Tibial artery (tissue), 4 donors: Measurements from ENCODE around the gene NFAT5.
"Not testable (repeated sequence)": the region's sequence is repeated elsewhere in the genome, so short reads cannot be mapped to it uniquely, and the experiment has no call there.

ENCODE experiments used
- DNase-seq, 2 donors: peaks; one replicate each; pipeline ENCODE4 v3.0.0-alpha.2; 2019
- H3K27ac ChIP-seq, 2 donors: fragments of 200-600 bp; sonication (generic) in 1 of 2; 1 replicate in 1 of 2; 2 replicates in 1 of 2; pipeline ENCODE4 v1.5.1; 2018 to 2019; ENCODE audit warnings: mild to moderate bottlenecking in 1 of 2
- H3K27me3 ChIP-seq, 2 donors: fragments of 200-600 bp; sonication (generic) in 1 of 2; one replicate each; pipeline versions ENCODE4 v1.5.1 to v1.6.0; 2016 to 2019
- H3K36me3 ChIP-seq, 3 donors: fragments of 200-600 bp; sonication (generic) in 2 of 3; one replicate each; pipeline ENCODE4 v1.5.1; 2016 to 2019; ENCODE audit warnings: mild to moderate bottlenecking in 2 of 3
- H3K4me1 ChIP-seq, 4 donors: fragments of 200-600 bp; sonication (generic) in 2 of 4; 1 replicate in 3 of 4; 2 replicates in 1 of 4; pipeline ENCODE4 v1.5.1; 2016 to 2019
- H3K4me3 ChIP-seq, 2 donors: fragments of 200-600 bp; sonication (generic) in 1 of 2; 1 replicate in 1 of 2; 2 replicates in 1 of 2; pipeline ENCODE4 v1.5.1; 2018 to 2019; ENCODE audit warnings: mild to moderate bottlenecking in 2 of 2
- H3K9me3 ChIP-seq, 3 donors: fragments of 200-600 bp; sonication (generic) in 1 of 3; one replicate each; pipeline ENCODE4 v1.5.1; 2016 to 2019
- CTCF ChIP-seq, 2 experiments: fragments of 200-600 bp in 1 of 2; fragments of 450-650 bp in 1 of 2; IDR thresholded peaks; one replicate each; pipeline ENCODE4 v1.5.1; 2017 to 2019; ENCODE audit warnings: antibody characterized with exemption in 2 of 2, mild to moderate bottlenecking in 1 of 2, moderate library complexity in 1 of 2
- intact Hi-C: fragments of 100-400 bp; cut with DNase I; formaldehyde crosslinking; loops from one replicate; pipeline ENCODE4 v1.15.0; 2023; ENCODE audit warnings: low total_unique reads

The NFAT5 gene

GRCh38 chr16:69643997-69644396, 78.2 kb downstream of the NFAT5 start:
- H3K4me3 ChIP-seq, H3K9me3 ChIP-seq, H3K27ac ChIP-seq, DNase-seq, H3K4me1 ChIP-seq, intact Hi-C loops, H3K27me3 ChIP-seq: not testable (repeated sequence)
- peaks cover 15 to 21% (median 17%) of the 10 kb centered on the region in 3 donors for H3K36me3 ChIP-seq

- Histone ChIP-seq H3K27ac (no peak overlapping the region), H3K9me3 (no peaks in the 10 kb centered on the region), H3K4me1 (peaks cover 0 to 5% (median 0%) of the 10 kb centered on the region in 4 donors), H3K4me3 (no peak overlapping the region), H3K36me3 (peaks cover 15 to 22% (median 20%) of the 10 kb centered on the region in 3 donors), H3K27me3 (no peaks in the 10 kb centered on the region)
- DNase-seq, result no peak
- intact Hi-C loops, result no loop called here
- TF ChIP-seq CTCF (IDR thresholded peaks at IDR 0.05), result no peak
These were observed 79.0 kb downstream of the NFAT5 start for GRCh38 chr16:69644790-69645189.

GRCh38 chr16:69647020-69647419, 81.3 kb downstream of the NFAT5 start:
- intact Hi-C loops, result no loop called here
- Histone ChIP-seq H3K9me3 (no peaks in the 10 kb centered on the region), H3K27me3 (no peaks in the 10 kb centered on the region), H3K36me3 (peaks cover 23 to 24% (median 24%) of the 10 kb centered on the region in 3 donors), H3K4me1 (peaks cover 0 to 5% (median 0%) of the 10 kb centered on the region in 4 donors), H3K27ac (no peak overlapping the region), H3K4me3 (no peak overlapping the region)
- TF ChIP-seq CTCF (IDR thresholded peaks at IDR 0.05), result no peak
- DNase-seq, result no peak

GRCh38 chr16:69651217-69651616, 85.5 kb downstream of the NFAT5 start:
- intact Hi-C loops, result no loop called here
- DNase-seq, result no peak
- no peak overlapping the region for H3K4me3 ChIP-seq

GRCh38 chr16:69654280-69654931, 88.6 kb downstream of the NFAT5 start:
- no peak overlapping the region for H3K27ac ChIP-seq
- TF ChIP-seq CTCF (IDR thresholded peaks at IDR 0.05), result no peak
- H3K36me3 ChIP-seq, result peaks cover 29 to 66% (median 38%) of the 10 kb centered on the region in 3 donors
- H3K9me3 ChIP-seq, result no peaks in the 10 kb centered on the region
- no peak for DNase-seq
- H3K4me3 ChIP-seq, result no peak overlapping the region
- no peaks in the 10 kb centered on the region for H3K4me1 ChIP-seq
- intact Hi-C loops, result no loop called here
- no peaks in the 10 kb centered on the region for H3K27me3 ChIP-seq

More at GRCh38 chr16:69651217-69651616, 85.5 kb downstream of the NFAT5 start:
- Histone ChIP-seq H3K27me3 (no peaks in the 10 kb centered on the region), H3K9me3 (no peaks in the 10 kb centered on the region), H3K4me1 (no peaks in the 10 kb centered on the region), H3K36me3 (peaks cover 39 to 60% (median 44%) of the 10 kb centered on the region in 3 donors), H3K27ac (no peak overlapping the region)
- TF ChIP-seq CTCF (IDR thresholded peaks at IDR 0.05), result no peak

GRCh38 chr16:69660166-69660565, 94.4 kb downstream of the NFAT5 start:
- Histone ChIP-seq H3K9me3 (no peaks in the 10 kb centered on the region), H3K4me1 (no peaks in the 10 kb centered on the region), H3K4me3 (no peak overlapping the region), H3K27ac (no peak overlapping the region), H3K27me3 (no peaks in the 10 kb centered on the region), H3K36me3 (peaks cover 37 to 61% (median 44%) of the 10 kb centered on the region in 3 donors)
- no peak for DNase-seq
- intact Hi-C loops, result no loop called here
- TF ChIP-seq CTCF (IDR thresholded peaks at IDR 0.05), result no peak
